GM19240 (cell line): Measurements from ENCODE around the gene VAV3.
"Not testable (repeated sequence)": the region's sequence is repeated elsewhere in the genome, so short reads cannot be mapped to it uniquely, and the experiment has no call there.

Experiments used
- DNase-seq: peaks from one replicate; pipeline ENCODE4 v3.0.0; 2011; ENCODE audit warnings: low spot score; ENCODE audit not compliant: insufficient read length

The VAV3 gene

DNA sequence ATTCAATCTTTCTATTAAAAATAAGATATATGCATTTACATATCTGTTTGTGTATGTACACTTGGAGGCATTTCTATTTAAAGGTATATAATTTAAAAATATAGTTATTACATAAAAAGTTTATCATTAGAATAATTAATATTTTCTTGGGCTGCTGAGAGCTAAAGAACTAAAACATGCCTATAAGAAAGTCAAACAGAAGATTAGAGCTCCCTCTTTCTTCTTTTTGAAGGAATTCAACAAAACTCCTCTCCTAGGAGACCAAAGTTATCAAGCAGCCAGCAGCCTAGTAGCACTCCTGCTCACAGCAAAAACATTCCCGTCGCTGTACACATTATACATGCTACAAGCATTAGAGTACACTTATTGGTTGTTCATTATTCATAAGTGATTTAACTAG lies 216.4 kb downstream of the VAV3 start:
- no peak for DNase-seq

DNA sequence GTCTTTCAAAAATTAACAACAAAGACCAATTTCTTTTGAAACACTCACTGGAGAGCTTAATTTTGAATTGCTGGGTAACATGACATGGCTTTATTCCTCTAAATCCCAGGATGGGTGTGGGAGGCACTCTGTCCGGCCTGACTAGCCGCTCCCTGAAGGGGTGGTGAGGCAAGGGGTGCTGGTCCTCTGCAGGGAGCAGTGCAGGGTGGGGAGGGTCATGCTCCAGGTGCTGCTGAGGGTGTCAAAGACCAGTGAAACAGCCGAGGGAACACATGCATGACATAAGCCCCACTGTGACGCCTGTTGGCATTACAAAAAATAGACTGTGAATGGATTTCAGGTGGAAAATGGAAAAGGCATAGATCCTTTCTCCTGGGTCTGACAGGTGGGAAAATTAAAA lies 223.7 kb downstream of the VAV3 start:
- DNase-seq, result no peak

DNA sequence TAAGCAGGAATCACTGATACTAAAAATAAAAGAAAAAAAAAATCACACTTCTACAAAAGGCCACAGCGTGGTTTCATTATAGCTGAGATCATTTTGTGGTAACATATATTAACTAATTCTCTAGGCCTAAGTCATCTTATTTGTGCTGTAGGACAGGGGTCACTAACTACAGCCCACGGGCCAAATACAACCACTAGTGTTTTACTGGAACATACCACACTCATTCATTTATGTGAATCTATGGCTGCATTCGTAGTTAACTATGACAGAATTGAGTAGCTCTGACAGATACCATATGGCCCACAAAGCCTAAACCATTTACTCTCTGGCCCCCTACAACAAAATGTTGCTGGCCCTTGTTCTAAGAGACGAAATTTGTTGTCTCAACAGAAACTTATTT lies 224.4 kb downstream of the VAV3 start:
- DNase-seq, result no peak

DNA sequence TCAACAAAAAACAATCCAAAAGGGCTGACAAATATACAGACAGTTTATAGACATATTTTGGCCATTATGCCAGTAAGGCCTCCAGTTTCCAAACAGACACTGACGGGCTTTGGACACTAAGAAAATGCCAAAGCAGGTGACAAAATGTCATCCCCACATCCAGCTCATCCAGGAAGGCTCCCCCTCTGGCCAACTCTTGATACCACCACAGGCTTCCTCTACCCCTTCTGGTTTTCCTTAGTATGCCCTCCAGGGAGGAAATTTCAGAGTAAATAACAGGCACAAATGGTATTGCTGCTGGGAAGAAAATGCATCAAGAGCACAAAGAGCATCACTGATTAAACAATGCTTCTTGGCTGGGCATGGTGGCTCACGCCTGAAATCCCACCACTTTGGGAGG lies 225.3 kb downstream of the VAV3 start:
- no peak for DNase-seq

DNA sequence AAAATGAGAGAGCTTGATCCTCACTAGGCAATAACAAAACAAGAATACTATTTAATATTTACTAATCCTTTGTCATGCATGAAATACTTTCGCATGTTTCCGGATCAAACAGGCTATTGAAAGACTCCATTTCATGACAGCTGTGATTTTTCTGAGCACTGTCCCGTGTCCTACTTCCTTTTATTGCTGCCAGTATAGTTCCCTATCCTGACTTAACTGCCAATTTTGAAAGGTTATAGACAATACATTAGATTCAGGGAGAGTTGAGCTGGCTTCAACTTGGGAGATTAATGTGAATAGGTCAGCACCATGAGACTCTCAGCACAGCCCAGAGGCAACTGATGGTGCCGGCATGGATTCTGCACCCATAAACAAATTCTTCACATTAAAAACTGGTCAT lies 225.8 kb downstream of the VAV3 start:
- no peak for DNase-seq

DNA sequence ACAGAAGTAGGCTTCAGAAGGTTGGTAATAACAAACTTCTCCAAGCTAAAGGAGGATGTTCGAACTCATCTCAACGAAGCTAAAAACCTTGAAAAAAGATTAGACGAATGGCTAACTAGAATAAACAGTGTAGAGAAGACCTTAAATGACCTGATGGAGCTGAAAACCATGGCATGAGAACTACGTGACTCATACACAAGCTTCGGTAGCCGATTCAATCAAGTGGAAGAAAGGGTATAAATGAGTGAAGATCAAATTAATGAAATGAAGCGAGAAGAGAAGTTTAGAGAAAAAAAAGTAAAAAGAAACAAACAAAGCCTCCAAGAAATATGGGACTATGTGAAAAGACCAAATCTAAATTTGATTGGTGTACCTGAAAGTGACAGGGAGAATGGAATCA lies 231.6 kb downstream of the VAV3 start:
- DNase-seq, result not testable (repeated sequence)

DNA sequence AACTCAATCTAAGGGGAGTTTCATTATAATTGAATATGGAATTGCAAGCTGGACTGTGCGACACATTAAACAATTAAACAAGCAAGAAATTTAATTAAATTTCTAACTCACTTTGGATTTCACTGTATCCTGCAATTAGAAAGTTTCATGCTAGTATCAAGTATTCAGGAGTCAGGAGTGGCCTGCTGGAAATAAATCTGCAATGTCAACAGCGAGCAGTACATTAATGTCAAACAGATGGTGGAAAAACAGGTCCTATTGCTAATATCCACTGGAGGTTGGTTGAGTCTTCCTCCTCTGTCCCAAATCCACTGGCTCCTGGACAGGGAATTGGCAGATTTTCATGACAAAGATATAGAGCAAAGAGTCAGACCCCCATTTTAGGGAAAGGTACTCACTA lies 237.1 kb downstream of the VAV3 start:
- DNase-seq, result no peak

DNA sequence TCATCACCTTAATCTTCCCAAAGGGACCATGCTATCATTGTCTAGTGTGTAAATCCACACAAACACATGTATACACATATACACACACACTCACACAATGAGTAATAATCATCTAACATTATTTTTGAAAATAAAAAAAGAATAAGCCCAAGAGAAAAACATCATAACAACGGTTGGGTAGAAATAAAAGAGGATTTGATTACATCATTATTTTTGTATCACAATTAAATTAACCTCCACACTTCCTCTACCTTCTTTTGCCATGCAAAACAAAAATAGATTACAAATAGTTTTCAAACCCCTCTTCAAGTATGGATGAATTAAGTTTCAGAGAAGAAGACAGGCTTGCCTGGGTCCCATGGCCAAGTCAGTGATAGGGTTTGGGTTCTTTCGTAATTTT lies 238.1 kb downstream of the VAV3 start:
- DNase-seq, result no peak

DNA sequence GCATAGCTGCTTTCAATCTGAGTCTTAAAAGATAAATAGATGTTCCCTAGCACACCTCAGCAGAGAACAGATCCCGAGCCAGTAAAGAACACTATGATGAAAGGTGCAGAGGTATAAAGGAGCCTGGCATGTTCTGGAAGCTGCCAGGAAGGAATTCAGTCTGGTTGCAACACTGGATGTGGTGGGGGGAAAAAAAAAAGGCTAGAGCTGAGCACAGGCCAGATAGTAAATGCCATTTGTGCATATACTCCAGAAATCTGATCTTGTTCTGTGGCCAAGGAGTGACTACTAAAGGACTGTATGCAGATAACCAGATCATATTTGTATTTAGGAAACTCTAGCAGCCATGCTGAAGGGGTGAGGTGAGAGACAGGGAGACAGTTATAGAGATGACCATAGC lies 240.3 kb downstream of the VAV3 start:
- DNase-seq, result no peak

DNA sequence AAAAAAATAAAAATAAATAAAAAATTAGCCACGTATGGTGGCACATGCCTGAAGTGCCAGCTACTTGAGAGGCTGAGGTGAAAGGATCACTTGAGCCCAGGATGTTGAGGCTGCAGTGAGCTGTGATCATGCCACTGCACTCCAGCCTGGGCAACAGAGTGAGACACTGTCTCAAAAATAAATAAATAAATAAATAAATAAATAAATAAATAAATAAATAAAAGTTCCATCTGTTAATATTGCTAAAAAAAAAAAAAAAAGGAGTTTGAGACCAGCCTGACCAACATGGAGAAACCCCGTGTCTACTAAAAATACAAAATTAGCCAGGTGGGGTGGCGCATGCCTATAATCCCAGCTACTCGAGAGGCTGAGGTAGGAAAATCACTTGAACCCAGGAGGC lies 244.8 kb downstream of the VAV3 start:
- not testable (repeated sequence) for DNase-seq

DNA sequence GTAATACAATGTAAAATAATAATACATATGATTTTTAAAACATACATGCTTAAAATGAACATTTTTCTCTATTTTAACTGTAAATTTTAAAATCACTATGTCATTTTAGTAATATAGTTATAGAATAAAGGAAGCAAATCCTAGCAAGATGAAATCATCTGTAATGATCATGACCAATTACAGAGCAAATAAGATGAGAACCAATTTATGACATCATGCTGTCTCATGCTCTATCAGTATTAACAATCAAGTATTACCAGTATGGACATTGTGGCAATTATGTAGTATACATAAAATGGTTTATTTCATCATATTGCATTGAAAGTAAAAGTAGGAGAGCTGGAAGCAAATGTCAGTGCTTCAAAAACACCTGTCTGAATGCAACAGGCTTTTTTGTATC lies 255.0 kb downstream of the VAV3 start:
- no peak for DNase-seq

DNA sequence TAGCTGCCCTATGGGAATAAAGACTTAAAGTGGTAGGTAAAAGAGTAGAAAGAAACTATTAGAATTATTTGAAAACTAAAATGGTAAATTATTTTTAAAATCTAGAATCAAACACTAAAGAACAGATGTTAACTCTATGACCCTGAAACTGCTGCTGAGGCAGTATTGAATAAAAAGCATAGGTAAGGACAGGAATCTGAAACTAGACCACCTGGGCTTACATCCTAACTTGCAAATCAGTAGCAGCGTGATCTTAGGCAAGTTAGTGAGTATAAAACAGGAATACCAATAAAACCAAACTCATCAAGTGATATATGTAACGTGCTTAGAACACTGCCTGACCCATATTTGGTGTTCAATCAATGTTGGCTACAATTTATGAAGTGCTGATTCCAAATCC lies 257.9 kb downstream of the VAV3 start:
- no peak for DNase-seq

DNA sequence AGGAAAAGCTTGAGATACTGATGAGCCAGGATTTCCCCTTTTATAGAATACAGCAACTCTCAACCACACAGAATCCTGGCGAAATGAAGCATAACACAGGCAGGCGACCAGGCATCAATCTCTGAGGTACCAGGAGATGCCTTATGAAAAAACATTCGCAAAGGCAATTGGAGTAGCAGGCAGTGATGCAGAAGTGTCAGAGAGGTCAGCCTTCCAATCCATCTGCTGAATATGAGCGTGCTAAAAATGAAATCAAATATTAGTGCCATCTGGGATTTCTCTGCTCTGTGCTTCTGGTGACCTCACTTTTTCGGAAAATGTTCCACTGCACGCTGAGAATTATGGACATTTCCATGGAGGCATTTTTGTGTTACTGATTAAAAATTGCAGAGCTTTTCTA lies 258.8 kb downstream of the VAV3 start:
- DNase-seq, result no peak

DNA sequence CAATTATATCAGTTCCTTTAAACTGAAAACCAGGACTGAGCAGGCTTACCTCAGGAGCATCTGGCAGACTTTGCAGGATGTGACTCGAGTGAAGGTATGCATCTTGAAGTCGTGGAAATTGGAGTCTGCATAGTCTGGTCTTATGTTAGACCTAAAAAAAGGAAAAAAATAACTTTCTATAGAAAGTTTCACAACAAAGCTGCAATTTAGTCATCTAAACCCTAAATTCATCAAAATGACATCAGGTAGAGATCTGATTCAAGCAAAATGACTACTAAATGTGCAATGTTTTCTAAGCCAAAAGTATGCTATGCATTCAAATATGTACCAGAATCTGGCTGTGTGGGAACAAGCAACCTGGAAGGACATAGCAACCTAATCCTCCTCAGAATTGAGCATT lies 260.1 kb downstream of the VAV3 start:
- no peak for DNase-seq

DNA sequence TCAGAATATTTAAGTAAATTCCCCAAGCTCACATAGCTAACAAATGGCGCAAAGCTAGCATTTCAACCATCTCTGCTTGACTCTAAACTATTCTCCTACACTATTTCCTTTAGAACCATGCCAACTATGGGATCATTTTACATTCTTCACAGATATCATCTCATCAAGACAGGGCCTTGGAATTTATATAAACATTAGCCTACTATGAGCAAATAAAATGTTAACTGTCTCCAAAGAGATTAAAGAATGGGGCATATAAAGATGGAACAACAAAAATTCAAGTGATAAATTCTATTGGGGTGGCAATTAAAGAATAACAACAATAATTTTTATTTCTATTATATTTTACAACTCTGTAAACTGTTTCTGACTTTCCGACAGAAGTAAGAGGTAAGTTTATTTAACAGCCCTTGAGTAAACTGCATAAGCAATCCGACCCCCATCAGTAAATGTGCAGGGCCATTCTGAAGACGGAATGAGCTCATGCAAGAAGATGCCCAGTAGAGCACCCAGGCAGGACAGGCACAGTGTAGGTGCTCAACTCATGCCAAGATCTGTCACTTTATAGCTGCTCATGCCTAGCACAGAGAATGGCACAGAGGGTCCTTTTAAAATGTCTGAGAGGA lies 261.9 kb downstream of the VAV3 start:
- no peak for DNase-seq

DNA sequence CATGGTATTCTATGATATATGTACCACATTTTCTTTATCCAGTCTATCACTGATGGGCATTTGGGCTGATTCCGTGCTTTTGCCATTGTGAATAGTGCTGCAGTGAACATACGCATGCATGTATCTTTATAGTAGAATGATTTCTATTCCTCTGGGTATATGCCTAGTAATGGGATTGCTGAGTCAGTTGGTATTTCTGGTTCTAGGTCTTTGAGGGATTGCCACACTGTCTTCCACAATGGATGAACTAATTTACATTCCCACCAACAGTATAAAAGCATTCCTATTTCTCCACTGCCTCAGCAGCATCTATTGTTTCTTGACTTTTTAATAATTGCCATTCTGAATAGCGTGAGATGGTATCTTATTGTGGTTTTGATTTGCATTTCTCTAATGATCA lies 264.3 kb downstream of the VAV3 start:
- DNase-seq, result not testable (repeated sequence)

DNA sequence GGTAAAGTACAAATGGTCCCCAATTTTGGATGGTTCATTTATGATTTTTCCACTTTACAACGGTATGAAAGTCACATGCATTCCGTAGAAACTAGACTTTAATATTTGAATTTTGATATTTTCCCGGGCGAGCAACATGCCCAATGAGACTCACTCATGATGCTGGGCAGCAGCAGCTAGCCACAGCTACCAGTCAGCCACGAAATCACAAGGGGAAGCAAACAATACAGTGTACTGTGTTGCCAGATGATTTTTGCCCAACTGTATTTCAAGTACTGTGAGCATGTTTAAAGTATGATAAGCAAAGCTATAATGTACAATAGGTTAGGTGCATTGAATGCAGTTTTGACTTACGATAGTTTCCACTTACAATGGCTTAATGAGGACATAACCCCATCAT lies 266.8 kb downstream of the VAV3 start:
- no peak for DNase-seq

DNA sequence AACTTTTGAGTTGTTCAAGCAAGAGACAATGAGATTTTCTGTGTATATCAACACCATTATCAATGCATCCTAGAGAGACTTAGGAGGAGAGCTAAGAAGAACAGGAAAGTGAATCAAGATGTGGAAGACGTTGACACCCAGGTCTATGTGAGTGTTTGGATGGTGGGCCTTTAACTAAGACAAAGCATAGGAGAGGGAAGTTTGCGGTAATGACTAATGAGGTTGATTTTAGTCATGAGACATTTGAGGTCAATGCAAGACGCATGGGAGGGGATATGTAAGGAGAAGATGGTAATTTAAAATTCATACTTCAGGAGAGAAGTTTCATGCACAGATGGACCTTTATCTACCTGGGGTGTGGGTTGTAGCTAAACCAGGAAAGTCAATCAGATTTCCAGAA lies 269.6 kb downstream of the VAV3 start:
- no peak for DNase-seq

DNA sequence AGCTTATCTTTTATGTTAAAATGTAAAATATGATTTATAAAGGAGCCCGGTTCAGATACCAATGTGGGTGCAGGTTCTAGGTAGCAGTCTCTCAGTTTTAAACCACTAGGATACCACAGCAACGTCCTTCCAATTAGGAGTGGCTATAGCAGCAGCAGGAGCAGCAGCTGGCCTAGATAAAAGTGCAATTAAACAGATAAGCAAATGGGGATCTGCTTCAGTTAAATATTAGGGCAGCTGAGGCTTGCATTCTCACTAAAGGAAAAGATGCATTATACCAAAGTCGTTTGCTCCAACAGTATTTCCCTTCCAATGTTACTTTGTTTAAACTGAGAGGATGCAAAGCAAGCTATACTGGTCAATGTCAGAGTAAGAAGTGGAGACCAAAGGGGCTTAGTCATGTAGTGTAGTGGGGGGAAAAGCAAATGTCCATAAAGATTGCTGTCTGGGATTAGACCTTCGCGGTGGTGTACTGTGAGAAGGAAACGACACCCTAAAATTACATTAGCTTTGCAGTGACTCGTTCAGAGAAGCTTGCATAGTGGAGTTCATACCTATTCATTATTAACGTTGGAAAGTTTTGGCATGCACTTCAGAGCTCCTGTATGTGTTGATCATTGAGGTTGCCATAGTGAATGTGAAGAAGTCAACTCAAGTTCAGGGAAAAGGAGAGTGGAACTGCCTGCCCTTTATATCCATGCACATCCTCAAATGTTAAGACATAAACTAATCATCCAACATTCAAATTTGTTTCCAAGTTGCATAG lies 272.2 kb downstream of the VAV3 start:
- DNase-seq, result no peak

DNA sequence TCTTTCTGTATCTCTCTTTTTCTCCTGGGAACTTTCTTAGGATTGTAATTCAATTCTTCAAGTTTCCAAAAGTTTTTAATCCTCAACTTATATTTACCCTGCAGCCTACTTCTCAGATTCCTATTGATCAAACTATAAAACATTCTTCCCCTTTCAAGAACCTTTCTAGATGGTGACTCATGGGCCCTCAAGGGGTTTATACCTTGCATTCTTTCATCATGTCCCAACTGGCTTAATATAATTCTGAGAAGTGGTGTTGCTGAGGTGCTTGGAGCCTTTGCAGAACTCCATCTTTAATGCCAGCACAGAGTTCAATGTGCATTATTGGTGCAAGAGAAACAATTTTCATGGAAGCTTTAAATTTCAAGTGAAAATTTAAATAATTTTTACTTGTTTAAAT lies 273.4 kb downstream of the VAV3 start:
- no peak for DNase-seq

DNA sequence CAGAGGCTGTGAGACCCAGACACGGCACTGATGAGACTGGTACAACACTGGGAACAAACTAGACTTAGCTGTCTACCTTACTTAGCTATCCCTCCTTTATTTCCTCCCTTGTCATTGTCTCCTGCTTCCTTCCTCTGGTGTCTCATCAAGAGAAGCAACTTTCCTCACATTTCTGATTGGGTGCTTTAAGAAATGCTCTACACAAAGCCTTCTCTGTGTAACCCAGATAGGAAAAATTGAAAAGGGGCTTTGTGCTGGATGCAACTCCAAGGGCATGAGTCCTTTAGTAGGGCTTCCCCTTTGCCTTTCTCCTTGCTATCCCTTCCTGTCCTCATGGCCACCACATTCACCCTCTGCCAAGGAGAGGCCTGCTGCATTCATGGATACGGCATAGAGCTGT lies 274.5 kb downstream of the VAV3 start:
- DNase-seq, result no peak

DNA sequence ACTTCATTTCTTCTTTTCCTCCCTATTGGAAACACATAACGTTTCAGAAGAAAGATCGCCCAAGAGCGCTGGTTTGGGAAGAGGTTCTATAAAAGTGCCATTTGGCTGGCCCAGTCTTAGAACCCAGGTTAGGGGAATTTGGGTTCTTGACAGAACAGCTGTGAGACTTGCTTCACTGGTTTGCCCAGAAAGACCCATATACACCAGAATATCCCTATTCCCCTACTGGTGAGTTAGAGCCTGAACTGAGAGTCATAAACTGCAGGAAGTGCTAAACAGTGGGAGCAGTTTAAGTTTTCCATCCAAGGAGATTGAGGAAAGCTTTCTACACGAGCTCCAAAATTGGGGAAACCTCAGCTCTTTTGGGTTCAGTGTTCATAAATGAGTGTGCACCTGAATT lies 275.2 kb downstream of the VAV3 start:
- no peak for DNase-seq

DNA sequence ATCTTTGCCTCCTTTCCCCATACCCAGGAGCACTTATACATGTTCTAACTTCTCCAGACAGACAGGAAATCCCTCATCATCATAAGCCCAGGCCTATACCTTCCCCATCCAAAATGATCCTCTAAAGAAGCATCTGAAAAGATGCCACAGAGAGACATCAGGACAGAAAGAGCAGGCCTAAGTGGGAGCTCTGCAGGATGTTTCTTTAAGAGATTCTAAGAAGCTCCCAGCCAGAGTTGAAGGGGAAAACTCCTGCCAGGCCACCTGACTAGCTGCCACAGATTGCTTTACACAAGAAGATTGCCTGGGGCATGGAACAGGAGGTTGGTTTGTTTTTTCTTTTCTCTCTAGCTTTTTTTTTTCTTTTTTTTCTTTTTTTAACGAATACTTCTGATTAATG lies 275.8 kb downstream of the VAV3 start:
- DNase-seq, result no peak
